ENCODE data around the gene THOC2.
A peak's percentile ranks its signal among the peaks of the same experiment; 100 is the strongest.
"Not testable (repeated sequence)": the region's sequence is repeated elsewhere in the genome, so short reads cannot be mapped to it uniquely, and the experiment has no call there.

THOC2 gene

DNA sequence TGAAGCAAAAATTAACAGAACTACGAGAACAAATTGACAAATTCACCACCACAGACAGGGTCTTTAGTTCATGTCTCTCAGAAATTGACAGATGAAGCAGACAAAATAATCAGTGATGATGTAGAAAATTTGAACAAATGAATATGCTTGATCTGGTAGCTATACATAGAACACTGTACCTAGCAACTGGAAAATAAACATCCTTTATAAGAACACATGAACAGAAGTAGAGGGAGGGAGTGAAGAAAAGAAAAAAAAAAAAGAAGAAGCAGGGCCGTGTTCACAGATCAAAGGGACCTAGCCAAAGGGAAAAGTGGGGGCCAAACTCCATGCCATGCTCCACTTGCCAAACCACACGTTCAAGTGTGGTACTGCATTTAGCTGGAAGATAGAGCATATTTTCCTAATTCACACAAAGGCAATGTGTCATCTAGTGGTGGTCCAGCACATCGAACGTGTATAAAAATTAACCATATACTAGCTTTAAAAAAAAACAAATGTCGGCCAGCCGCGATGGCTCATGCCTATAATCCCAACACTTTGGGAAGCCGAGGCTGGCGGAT, 5.6 kb upstream of the THOC2 start:
- DNase-seq (ENCODE audit: low spot score), result no peak

DNA sequence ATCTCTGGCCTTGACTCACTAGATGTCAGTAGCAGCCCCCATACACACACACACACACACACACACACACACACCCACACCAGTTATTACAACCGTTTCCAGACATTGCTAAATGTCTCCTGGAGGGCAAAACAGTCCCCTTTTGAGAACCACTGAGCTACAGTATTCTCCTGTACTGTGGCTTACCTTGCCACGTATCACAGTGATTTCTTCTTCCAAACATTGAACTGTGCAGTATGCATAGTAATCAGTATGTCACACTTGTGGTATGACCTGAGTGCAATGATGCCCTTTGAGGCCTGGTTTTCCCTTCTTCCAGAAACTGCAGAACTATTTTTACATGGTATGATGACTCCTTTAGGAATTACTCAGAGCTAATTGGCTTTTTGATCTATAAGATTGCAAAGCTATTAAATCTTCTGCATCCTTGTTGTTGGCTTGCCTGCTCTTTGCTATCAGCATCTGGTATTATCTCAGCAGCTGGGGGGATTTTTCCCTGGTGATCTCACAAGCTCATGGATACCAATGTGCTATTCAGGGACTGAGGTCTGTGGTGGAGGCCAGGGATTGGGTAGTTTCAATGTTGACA, 3.6 kb upstream of the THOC2 start:
- no peak for DNase-seq (ENCODE audit: low spot score)

DNA sequence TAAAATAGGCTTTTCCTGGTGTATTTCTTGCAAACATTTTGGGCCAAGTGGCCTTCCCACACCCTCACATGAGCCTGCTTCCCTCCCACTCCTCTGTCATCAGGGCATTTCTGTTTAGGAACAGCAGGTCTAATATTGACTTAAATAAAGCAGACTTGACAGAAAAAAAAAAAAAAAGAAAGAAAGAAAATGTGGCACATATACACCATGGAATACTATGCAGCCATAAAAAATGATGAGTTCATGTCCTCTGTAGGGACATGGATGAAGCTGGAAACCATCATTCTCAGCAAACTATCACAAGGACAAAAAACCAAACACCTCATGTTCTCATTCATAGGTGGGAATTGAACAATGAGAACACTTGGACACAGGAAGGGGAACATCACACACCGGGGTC, 2.3 kb upstream of the THOC2 start:
- DNase-seq (ENCODE audit: low spot score), result not testable (repeated sequence)

DNA sequence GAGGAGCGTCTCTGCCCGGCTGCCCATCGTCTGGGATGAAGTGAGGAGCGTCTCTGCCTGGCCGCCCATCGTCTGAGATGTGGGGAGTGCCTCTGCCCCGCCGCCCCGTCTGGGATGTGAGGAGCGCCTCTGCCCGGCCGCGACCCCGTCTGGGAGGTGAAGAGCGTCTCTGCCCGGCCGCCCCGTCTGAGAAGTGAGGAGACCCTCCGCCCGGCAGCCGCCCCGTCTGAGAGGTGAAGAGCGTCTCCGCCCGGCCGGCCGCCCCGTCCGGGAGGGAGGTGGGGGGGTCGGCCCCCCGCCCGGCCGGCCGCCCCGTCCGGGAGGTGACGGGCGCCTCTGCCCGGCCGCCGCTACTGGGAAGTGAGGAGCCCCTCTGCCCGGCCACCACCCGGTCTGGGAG, 1.2 kb upstream of the THOC2 start:
- not testable (repeated sequence) for DNase-seq (ENCODE audit: low spot score)

DNA sequence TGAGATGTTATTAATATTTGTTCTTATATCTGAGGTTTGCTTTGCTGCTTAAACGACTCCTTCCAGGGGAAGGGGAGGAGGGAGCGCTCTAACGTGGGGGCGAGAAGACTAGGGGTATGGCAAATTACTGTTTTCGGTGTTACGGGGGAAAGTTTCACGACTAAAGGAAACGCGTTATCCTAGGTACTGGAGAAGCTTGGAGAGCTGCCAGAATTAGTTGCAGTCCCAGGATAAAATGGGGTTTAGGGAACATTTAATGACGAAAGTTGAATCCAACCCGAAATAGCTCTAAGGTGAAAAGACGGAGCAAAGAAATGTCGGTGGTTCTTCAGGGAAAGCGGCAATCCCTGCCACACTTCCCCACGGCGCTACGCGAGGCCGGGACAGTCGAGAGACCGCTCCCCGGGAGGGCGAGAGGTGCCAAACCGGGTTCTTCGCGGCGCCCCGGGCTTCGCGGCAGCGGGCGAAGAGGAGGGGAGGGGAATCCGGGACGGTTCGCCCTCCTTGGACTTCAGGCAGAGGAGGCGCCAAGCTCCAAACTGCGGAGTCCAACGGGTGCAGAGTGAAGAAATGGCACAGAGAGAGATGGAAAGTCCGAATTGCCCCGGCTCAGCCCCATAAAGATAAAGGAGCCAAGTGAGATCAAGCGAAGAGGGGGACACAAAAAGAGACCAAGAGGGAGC, 724 bp downstream of the THOC2 start:
- DNase-seq (ENCODE audit: low spot score), result peak; percentile 16

DNA sequence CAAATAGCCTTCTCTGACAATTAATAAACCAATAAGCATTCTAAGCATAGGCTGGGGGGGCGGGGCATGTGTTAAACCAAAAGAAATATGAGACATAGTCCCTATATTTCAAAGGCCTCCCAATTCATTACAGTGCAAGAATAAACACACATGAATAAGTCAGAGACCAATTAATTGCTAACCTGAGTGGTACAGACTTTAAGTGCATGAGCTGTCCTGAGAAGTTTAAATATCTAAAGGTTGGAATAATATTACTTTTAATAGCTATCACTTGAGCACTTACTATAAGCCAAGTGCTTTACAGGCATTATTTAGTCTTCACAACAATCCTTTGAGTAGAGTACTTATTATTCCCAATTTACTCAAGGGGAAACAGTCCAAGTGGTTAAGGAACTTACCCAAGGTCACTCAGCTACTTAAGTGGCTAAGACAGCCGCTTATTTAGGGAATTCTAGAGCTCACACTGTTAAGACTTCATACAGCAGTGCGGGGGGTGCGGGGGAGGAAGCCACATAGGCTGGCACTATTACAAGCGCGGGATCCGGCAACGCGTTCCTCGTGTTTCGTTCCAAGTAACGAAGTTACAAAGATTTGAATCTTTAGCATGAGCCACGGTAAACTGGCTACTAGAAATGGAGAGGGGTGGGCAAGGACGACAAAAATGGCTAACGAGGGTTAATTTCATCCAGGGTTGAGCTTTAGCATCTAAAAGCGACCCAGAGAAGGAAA, 1.4 kb downstream of the THOC2 start:
- DNase-seq (ENCODE audit: low spot score), result peak; percentile 10

DNA sequence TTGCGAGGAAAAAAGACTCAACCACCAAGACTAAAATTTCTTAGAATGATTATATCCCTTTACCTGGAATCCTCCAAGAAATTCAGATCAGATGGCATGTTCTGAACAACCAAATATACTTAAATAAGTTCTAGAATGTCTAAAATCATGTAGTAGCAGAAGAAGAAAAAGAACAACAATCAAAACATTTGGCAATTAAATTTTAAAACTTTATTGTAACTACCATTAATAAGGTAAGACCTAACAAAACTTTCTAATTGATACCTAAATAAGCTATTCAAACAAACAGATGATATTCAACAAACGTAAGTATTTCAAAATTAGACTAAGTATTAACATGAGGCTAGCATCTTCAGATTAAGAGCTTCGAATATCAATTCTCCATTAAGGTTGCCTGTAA, 4.3 kb downstream of the THOC2 start:
- no peak for DNase-seq (ENCODE audit: low spot score)

DNA sequence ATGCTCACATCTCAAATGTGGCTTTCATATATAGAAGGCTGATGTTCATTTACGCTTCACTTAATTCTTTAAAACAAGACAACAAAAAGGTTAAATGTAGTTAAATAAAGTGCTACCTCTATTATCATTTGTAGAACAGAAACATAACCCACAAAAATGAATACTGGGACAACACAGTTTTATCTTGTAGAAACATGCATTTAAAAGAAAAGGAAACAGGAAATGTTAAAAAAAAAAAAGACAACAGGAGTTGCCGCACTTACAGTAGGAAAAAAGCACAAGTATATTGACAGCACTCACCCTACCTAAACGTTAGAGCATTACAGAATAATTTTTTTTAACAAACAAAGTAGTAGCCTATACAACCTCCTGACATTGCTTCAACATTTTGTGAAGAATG, 4.8 kb downstream of the THOC2 start:
- no peak for DNase-seq (ENCODE audit: low spot score)

DNA sequence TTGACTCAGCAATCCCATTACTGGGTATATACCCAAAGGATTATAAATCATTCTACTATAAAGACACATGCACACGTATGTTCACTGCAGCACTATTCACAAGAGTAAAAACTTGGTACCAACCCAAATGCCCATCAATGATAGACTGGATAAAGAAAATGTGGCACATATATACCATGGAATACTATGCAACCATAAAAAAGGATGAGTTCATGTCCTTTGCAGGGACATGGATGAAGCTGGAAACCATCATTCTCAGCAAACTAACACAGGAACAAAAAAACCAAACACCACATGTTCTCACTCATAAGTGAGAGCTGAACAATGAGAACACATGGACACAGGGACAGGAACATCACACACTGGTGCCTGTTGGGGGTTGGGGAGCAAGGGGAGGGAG, 10.7 kb downstream of the THOC2 start:
- DNase-seq (ENCODE audit: low spot score), result not testable (repeated sequence)

DNA sequence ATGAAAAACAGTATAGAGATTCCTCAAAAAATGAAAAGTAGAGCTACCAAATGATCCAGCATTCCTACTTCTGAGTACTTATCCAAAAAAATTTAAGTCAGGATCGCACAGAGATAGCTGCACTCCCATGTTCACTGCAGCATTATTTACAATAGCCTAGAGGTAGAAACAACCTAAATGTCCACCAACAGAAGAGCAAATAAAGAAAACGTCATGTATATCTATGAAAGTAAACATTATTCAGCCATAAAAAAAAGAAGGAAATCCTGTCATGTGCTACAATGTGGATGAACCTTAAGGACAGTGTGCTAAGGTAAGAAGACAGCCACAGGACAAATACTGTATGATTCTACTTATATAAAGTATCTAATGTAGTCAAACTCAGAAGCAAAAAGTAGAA, 12.4 kb downstream of the THOC2 start:
- no peak for DNase-seq (ENCODE audit: low spot score)

DNA sequence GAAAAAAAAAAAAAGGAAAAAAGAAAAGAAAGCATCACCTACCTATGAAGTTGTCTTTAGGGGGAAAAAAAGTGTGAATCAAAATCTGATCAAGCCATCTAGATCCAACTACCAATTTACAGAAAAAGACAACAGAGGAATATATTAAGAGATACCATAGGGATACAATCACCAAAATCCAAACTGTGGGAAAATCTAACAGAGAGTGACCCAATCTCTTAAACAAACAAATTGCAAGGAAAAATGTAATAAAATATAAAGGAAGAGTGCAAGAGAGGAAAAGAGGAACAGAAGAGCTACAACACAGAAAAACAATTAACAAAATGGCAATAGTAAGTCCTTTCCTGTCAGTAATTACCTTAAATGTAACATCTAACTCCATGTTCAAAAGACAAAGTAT, 19.0 kb downstream of the THOC2 start:
- DNase-seq (ENCODE audit: low spot score), result no peak

DNA sequence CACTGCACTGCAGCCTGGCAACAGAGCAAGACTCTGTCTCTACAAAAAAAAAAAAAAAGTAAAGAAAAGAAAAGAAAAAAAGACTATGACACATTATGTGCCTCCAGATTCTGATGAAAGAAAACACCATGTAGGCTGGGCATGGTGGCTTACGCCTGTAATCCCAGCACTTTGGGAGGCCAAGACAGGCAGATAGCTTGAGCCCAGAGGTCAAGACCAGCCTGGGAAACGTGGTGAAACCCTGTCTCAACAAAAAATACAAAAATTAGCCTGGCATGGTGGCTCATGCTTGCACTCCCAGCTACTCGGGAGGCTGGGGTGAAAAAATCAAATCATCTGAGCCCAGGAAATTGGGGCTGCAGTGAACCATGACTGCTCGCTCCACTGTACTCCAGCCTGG, 19.4 kb downstream of the THOC2 start:
- no peak for DNase-seq (ENCODE audit: low spot score)

DNA sequence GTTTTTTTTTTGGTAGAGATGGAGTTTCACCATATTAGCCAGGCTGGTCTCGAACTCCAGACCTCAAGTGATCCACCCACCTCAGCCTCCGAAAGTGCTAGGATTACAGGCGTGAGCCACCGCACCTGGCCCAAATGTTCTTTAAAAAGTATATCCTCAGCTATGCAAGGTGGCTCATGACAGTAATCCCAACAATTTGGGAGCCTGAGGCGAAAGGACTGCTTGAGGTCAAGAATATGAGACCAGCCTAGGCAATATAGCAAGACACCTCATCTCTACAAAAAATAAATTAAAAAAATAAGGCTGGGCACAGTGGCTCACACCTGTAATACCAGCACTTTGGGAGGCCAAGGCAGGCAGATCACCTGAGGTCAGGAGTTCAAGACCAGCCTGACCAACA, 21.7 kb downstream of the THOC2 start:
- not testable (repeated sequence) for DNase-seq (ENCODE audit: low spot score)

DNA sequence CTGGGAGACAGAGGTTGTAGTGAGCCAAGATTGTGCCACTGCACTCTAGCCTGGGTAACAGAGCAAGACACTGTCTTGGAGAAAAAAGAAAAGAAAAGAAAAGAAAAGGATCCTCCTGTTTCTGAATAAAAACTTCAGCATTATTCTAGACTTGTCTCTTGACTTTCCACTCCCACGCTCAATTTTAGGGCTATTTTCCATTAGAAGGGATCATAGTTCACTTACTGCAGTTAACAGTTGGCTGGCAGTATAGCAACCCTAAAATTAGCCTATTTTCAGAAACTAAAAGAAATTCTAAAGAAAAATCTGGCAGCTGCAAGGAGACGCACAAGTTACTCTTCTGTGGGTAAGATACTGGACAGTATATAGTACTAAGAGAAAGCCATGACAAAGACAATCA, 28.1 kb downstream of the THOC2 start:
- no peak for DNase-seq (ENCODE audit: low spot score)

DNA sequence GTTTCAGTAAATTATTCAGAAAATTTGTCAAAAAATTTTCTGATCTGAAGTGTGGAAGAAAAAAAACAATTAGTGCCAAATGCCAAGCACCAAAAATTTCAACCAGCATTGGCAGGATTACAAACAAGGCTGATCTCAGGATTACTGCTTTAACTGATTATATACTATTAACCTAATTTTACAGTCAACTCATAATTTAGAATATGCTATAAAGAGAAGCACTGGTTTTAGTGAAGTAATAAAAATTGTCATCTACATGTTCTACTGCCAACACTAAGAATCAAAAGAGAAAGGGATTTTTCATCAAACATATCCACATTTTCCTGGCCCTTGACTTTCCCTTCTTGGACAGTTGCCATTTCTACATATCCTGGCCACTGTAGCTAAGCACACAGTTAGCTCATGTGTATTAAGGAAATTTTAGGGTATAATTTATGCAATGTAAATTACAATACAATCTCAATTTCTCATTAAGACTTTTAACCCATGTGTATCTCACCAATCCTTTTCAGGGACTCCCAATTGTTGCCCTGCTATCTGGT, 33.8 kb downstream of the THOC2 start:
- DNase-seq (ENCODE audit: low spot score), result no peak

DNA sequence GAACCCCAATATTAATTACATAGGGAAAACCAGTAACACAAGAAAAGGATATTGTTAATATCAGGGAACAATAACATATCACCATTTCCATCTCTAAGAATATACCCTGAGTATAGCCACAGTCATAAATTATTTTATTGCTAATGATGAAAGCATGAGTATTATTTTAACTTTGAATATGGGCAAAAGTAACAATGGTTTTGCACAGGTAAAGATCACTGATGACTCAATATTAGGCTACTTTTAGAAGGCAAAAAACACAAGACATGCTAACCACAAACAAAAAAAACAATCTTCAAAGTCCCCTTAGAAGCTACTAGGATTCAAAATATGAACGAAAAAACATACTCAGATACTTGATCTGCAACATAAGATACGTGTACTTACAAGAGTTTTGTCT, 36.5 kb downstream of the THOC2 start:
- no peak for DNase-seq (ENCODE audit: low spot score)

DNA sequence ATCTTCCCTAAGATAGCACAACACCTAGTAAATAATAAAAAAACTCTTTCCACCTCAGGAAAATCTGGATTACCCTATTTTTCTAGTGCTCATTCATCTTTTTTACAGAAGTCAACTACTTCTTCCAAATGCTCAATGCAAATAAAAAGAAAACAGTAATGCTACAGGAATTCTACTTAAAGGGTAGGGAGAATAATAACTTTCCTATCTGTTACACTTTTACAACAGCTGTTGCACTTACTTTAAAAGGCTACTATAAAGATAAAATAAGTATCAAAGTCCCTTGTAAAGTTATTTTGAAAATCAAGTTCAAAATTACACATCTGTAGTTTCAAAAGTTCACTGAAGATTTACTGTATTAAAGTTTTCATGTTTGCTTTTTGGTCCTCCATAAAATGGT, 37.6 kb downstream of the THOC2 start:
- DNase-seq (ENCODE audit: low spot score), result no peak

DNA sequence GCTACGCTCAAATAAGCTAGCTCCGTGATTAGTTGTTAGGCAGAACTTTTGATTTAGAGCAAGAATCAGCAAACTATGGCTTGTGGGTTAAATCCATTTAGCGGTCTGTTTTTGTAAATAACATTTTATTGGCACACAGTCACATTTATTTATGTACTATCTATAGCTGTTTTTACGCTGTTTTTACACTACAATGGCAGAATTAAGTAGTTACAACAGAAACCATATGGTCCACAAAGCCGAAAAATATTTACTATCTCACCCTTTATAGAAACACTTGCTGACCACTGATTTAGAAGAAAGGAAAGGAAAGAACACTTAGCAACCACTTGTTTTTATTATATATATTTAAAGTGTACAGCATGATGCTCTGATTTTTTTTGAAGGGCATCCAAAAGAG, 41.1 kb downstream of the THOC2 start:
- no peak for DNase-seq (ENCODE audit: low spot score)

DNA sequence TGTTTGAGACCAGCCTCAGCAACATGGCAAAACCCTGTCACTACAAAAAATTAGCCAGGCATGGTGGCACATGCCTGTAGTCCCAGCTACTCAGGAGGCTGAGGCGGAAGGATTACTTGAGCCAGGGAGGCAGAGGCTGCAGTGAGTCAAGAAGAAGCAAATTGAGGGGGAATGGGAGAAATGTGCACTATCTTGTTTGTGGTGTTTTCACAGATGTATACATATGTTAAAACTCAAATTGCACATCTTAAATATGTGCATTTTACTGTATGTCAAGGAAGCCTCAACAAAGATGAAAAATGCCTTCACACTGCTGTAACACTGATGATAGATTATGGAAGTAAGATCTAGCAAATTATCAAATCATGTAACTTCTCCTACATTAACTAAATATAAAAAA, 44.3 kb downstream of the THOC2 start:
- DNase-seq (ENCODE audit: low spot score), result no peak

DNA sequence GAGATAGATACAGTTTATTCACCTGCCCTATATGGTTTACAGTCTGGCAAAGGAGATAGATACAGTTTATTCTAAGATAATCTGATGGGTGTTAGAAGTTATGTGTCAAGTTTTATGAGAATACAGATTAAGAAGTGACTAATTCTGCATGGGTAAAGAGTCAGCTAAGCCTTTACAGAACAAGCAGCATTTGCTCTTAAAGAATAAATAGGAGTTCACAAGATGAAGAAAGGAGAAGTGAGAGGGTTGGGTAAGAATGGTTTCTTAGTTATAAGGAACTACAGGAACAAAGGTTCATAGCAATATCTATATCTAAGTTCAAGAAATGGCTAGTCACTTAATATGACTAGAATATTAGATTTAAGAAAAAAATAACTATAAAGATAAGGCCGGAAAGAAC, 47.6 kb downstream of the THOC2 start:
- no peak for DNase-seq (ENCODE audit: low spot score)

DNA sequence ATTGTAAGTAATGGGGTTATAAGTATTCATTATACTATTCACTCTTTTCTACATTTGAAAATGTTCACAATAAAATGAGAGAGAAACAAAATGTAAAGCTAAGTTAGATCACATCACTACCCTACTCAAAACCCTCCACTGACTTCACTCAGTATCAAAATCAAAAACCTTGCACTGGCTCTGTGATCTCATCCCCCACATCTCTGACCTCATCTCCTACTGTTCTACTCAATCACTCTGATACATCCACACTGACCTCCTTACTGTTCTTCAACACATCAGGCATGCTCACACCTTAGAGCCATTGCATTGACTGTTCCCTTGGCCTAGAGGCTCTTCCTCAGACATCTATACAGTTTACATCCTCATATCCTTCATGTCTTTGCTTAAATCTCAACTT, 50.7 kb downstream of the THOC2 start:
- DNase-seq (ENCODE audit: low spot score), result no peak

DNA sequence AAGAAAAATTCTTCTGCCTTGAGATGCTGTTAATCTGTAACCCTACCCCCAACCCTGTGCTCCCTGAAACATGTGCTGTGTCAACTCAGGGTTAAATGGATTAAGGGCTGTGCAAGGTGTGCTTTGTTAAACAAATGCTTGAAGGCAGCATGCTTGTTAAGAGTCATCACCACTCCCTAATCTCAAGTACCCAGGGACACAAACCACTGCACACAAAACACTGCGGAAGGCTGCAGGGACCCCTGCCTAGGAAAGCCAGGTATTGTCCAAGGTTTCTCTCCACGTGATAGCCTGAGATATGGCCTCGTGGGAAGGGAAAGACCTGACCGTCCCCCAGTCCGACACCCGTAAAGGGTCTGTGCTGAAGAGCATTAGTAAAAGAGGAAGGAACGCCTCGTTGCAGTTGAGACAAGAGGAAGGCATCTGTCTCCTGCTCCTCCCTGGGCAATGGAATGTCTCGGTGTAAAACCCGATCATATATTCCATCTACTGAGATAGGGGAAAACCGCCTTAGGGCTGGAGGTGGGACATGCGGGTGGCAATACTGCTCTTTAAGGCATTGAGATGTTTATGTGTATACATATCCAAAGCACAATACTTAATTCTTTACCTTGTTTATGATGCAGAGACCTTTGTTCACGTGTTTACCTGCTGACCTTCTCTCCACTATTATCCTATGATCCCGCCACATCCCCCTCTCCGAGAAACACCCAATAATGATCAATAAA, 53.0 kb downstream of the THOC2 start:
- DNase-seq (ENCODE audit: low spot score), result not testable (repeated sequence)

All from hematopoietic multipotent progenitor cell treated with erythropoietin and hydrocortisone succinate and interleukin-3 and kit ligand, for 15 days (in vitro differentiated cells).